Melanocyte of skin (primary cell): Measurements from ENCODE around the gene MMD2. TPM values are rescaled to one million over a fixed set of nuclear protein-coding genes. Genes with fewer than 3 reads are reported as not detected.

Experiments used
- small RNA-seq, 2 donors: library from RNA; depleted of rRNA; stranded (forward); fragments of <200 nt; gene quantifications; one replicate each; pipeline ENCODE3, GENCODE V24; 2012
- total RNA-seq, 2 donors: library from RNA; depleted of rRNA; stranded (reverse); fragments of >200 nt; gene quantifications; 2 replicates each; pipeline ENCODE4 v1.2.3, GENCODE V29; 2012

MMD2 gene
- not detected for total RNA-seq

GRCh38 chr7:4958477-4959301 is at the start of gene MMD2:
Gene MMD2, minus strand, starts transcription at chr7:4959187. Its CDS starts 170 bp downstream, at chr7:4959017.

DNA sequence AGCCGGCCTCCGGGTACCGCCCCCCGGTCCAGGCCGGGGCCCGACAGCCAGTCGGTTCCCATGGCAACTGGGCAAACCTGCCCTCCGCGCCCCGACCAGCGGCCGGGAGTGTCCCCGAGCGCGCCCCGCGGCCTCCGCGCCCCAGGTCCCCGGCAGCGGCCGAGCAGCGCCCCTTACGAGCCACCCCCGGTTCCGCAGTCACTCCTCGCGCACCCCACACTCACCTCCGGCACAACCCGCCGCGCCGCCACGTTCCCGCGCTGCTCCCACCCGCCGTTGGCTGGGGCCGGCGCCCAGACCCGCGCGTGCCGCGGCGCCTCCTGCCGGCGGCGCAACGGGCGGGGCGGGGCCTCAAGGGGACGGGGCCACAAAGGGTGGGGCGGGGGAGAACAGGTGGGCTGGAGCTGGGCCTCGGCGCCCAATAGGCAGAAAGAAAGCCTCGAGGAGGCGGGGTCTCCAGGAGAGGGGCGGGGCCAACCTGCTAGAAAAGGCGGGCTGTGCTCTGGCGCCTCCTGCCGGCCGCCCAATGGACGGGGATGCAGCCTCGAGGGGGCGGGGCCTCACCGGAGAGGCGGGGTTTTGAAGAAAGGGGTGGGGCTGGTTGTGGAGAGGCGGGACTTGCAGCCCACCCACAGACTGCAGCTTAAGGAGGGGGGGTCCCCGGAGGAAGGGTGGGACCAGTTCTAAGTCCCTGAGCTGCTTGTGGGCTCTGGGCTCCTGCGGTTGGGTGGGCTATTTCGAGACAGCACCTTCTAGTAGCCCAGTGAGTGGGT is 75.4 kb downstream of the MMD2 start, which contains the start of gene RADIL:
Gene RADIL (minus strand): TSS at position 345 of the 773 bp plus-strand sequence. CDS start 5,577 bp downstream, outside the sequence.

DNA sequence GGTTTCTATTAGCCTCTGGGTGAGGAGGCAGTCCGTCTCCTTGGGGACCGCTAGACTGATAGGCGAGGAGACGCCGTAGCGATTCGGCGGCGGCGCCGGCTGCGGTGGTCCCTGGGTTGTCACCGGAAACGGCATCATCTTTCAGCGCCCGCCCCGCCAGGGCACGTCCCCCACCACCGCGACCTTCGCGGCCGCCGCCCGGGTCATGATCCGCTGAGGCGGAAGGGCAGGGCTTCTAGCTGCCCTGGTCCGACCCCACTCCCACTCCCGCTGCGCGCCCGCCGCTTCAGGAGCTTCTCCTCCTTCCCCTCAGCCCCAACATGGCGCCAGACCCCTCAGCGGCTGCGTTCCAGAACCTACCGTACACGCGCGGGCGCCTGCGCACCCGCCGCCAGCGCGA is 97.3 kb downstream of the MMD2 start, which contains the start of gene PAPOLB:
Gene PAPOLB (minus strand): TSS at position 358 of the 400 bp plus-strand sequence. CDS start 220 bp downstream, at position 138.

Small RNA genes within 50 kb of the gene (small RNA-seq; reads per million reads assigned to genes)
- 0 reads per million in 2 donors for gene AC092032.1

Other genes starting within 250 kb of the MMD2 start
- 10 to 100 TPM; 34.3 to 56.8 TPM for gene AP5Z1, start 183.6 kb downstream of the MMD2 start, total RNA-seq
- gene PAPOLB, start 97.2 kb downstream of the MMD2 start, total RNA-seq: under 1 TPM in 1 of 2 donors, not detected in 1; under 0.01 TPM
- gene RADIL, start 75.5 kb downstream of the MMD2 start, total RNA-seq: 1 to 10 TPM in 1 of 2 donors, under 1 TPM in 1; 0.34 to 4.0 TPM
- 1 to 10 TPM; 8.0 to 9.6 TPM for gene RBAK, start 86.7 kb upstream of the MMD2 start, total RNA-seq
- gene WIPI2, start 231.0 kb upstream of the MMD2 start, total RNA-seq: 10 to 100 TPM; 49.6 to 54.0 TPM